Measurements from ENCODE around the gene PSMD4.

PSMD4 gene

DNA sequence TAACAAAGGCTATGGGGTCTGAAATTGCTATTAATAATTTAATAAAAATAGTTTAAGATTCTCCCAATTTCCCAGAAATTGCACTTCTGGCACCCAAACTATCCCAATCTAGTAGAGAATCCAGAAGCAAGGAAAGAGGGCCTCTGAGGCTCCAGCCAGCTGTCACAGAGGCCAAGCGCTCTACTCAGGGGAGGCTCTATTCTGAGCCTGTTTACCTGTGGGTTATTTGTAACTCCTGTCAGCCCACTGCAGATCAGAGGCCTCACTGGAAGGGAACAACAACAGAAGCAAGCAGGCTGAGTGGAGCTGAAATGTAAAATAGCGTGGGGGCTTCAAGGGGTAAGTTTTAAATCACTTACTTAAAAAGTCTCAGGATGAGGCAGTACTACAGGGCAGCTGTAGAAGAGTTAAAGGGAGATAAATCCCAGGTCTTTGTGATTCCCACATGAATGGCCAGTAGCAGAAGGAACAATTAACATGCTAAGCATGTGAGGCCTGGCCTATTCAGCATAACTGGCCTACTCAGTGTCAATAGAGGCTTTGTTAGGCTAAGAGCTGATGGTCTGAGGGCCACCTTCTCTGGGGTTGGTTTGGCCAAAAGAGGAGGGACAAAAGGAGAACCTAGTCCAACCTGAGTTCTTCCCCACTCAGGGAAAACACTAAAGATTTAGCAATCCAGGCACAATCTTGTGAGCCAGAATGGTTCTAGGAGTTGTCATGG, 40.4 kb downstream of the PSMD4 start:
- DNase-seq (ENCODE audit: low spot score), result no peak

- no peak for DNase-seq (ENCODE audit: low spot score)
Observed at GRCh38 chr1:151309811-151310323, 55.3 kb downstream of the PSMD4 start.

- DNase-seq (ENCODE audit: low spot score), result no peak
Observed at GRCh38 chr1:151311011-151311410, 56.5 kb downstream of the PSMD4 start.

- DNase-seq (ENCODE audit: low spot score), result peak; percentile 69
Observed at GRCh38 chr1:151311589-151312331, 57.2 kb downstream of the PSMD4 start.

DNA sequence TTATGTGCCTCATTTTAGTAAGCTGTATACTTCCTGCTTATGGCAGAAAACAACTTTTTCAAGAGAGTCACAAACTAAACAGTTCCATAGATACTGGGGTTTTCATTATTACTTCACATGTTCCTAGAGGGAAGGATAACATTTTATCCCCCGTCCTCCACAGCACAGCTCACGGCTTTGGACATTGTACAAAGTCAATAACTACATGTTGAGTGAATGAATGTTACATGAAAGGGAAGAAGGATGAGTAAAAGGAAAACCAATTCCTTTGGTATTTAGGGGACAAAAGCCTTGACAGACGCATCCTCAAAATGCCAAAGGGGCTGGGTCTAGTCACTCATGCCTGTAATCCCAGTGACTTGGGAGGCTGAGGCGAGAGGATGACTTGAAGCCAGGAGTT, 57.9 kb downstream of the PSMD4 start:
- DNase-seq (ENCODE audit: low spot score), result no peak

- DNase-seq (ENCODE audit: low spot score), result no peak
Observed at GRCh38 chr1:151312826-151313225, 58.3 kb downstream of the PSMD4 start.

- DNase-seq (ENCODE audit: low spot score), result no peak
Observed at GRCh38 chr1:151313501-151313900, 59.0 kb downstream of the PSMD4 start.

DNA sequence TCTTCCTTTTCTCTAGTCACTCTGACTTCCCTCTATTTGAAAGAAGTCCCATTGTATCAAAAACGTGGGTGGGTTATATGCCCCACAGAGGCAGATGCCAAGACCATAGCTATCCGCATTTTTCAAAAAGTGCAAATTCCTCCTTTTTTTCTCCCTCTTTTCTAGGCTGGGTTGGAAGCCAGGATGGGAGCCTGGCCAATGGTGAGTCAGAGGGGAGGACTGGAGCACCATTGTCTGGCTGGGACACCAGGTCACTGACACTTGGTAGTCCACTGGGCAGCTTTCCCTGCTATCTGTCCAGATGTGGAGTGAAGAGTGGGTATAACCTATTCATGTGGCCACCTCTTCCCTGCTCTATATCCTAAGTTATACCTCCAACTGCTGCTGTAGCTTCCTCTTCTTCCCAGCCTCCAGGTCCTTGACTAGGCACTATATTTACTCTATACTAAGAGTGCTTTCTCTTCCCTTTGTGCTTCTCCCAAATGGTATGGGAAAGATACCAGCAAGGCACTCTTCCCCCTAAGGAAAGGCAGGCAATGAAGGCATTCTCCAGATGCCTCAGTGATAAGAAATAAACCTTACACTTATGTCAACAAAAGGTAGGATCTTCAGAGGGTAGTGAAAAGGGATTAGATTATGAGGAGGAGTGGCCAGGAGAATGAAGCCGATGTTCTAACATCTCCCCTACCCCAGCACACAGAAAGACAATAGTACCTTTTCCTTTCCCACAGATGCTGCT, 59.8 kb downstream of the PSMD4 start:
- no peak for DNase-seq (ENCODE audit: low spot score)

DNA sequence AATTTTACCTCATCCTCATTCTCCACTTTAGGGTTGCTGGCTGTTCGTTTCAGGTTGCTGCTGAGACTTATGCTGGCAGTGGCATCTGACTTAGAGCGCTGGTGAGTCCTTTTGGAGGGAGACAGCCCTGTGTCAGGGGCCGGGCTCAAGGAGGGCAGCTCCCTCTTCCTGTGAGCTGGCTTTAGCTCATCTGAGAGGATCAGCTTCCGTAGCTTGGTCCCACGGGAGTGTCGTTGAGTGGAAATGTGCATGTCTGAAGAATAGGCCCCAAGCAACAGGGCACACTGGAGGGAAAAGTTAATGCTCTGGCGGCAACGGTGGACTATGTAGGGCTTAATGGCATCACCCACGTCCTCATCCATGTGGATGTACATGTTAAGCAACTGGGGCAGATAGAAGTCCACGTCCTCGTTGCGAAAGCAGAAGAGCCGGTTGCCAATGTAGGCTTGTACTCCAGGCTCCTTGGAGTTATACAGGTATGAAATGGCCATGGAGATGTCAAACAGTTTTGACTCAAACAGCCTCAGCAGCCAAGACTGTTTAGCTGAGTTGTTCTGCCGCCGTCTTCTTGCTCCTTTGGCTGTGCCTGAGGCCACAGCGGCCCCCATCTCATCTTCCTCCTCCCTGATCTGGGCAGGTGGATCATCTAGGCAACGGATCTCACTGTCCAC, 61.2 kb downstream of the PSMD4 start:
- no peak for DNase-seq (ENCODE audit: low spot score)
